ENCODE measurements around the gene PPP1R8.

DNA sequence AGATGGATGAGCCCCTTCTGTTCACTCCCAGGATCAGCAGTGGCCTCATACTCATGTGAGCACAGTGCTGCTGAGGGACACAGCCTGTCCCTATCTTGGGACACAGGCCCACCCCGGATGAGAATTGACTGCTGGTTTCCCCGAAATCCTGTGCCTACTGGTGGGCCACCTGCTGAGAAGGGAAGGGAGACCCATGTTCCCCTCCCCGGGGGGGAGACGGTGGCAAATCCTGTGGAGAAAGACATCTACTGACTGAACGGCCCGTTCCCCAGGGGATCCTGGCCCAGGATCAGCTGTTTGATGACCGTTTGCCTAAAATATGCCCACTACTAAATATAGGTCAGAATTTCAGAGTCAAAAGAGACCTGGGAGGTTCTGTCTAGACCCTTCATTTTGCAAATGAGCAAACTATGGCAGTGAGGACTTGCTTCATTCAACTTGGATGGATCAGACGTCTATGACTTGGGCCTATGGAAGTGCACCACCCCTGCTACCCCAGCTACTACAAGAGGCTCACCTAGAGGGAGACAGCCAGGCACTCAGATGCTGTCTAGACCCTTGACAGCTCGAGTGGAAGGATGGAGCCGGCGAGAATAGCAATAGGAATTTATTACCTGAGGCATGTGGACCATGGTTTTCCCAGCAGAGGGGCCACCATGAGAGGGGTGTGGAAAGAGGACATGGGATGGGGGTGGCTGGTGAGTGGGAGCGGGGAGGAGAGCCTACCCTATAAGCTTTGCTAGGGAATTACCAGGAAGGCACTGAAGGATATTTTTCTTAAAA lies 26.2 kb downstream of the PPP1R8 start:
- TF ChIP-seq, protein P1, sequence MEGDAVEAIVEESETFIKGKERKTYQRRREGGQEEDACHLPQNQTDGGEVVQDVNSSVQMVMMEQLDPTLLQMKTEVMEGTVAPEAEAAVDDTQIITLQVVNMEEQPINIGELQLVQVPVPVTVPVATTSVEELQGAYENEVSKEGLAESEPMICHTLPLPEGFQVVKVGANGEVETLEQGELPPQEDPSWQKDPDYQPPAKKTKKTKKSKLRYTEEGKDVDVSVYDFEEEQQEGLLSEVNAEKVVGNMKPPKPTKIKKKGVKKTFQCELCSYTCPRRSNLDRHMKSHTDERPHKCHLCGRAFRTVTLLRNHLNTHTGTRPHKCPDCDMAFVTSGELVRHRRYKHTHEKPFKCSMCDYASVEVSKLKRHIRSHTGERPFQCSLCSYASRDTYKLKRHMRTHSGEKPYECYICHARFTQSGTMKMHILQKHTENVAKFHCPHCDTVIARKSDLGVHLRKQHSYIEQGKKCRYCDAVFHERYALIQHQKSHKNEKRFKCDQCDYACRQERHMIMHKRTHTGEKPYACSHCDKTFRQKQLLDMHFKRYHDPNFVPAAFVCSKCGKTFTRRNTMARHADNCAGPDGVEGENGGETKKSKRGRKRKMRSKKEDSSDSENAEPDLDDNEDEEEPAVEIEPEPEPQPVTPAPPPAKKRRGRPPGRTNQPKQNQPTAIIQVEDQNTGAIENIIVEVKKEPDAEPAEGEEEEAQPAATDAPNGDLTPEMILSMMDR (IDR thresholded peaks at IDR 0.05; ENCODE audit: low read depth, low read length, missing input control), result no peak
- TF ChIP-seq RAD21 (IDR thresholded peaks at IDR 0.05), result no peak
- TF ChIP-seq, protein P2, sequence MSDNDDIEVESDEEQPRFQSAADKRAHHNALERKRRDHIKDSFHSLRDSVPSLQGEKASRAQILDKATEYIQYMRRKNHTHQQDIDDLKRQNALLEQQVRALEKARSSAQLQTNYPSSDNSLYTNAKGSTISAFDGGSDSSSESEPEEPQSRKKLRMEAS (IDR thresholded peaks at IDR 0.05), result no peak
- no peak for TF ChIP-seq YY1 (IDR thresholded peaks at IDR 0.05)
- TF ChIP-seq, protein P3, sequence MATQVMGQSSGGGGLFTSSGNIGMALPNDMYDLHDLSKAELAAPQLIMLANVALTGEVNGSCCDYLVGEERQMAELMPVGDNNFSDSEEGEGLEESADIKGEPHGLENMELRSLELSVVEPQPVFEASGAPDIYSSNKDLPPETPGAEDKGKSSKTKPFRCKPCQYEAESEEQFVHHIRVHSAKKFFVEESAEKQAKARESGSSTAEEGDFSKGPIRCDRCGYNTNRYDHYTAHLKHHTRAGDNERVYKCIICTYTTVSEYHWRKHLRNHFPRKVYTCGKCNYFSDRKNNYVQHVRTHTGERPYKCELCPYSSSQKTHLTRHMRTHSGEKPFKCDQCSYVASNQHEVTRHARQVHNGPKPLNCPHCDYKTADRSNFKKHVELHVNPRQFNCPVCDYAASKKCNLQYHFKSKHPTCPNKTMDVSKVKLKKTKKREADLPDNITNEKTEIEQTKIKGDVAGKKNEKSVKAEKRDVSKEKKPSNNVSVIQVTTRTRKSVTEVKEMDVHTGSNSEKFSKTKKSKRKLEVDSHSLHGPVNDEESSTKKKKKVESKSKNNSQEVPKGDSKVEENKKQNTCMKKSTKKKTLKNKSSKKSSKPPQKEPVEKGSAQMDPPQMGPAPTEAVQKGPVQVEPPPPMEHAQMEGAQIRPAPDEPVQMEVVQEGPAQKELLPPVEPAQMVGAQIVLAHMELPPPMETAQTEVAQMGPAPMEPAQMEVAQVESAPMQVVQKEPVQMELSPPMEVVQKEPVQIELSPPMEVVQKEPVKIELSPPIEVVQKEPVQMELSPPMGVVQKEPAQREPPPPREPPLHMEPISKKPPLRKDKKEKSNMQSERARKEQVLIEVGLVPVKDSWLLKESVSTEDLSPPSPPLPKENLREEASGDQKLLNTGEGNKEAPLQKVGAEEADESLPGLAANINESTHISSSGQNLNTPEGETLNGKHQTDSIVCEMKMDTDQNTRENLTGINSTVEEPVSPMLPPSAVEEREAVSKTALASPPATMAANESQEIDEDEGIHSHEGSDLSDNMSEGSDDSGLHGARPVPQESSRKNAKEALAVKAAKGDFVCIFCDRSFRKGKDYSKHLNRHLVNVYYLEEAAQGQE (IDR thresholded peaks at IDR 0.05), result no peak
- TF ChIP-seq, protein P4, sequence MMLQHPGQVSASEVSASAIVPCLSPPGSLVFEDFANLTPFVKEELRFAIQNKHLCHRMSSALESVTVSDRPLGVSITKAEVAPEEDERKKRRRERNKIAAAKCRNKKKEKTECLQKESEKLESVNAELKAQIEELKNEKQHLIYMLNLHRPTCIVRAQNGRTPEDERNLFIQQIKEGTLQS (IDR thresholded peaks at IDR 0.05), result no peak
- TF ChIP-seq, protein P5, sequence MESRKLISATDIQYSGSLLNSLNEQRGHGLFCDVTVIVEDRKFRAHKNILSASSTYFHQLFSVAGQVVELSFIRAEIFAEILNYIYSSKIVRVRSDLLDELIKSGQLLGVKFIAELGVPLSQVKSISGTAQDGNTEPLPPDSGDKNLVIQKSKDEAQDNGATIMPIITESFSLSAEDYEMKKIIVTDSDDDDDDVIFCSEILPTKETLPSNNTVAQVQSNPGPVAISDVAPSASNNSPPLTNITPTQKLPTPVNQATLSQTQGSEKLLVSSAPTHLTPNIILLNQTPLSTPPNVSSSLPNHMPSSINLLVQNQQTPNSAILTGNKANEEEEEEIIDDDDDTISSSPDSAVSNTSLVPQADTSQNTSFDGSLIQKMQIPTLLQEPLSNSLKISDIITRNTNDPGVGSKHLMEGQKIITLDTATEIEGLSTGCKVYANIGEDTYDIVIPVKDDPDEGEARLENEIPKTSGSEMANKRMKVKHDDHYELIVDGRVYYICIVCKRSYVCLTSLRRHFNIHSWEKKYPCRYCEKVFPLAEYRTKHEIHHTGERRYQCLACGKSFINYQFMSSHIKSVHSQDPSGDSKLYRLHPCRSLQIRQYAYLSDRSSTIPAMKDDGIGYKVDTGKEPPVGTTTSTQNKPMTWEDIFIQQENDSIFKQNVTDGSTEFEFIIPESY (IDR thresholded peaks at IDR 0.05), result no peak
- TF ChIP-seq TAF1 (conservative IDR thresholded peaks at IDR 0.05), result no peak
- no peak for TF ChIP-seq NR2F2 (IDR thresholded peaks at IDR 0.05)
- no peak for TF ChIP-seq FOXA2 (IDR thresholded peaks at IDR 0.05)
- TF ChIP-seq FOXA1 (IDR thresholded peaks at IDR 0.05), result no peak
- no peak for TF ChIP-seq EGR1 (IDR thresholded peaks at IDR 0.05; ENCODE audit: low read depth in 2 of 2)
- TF ChIP-seq JUND (IDR thresholded peaks at IDR 0.05), result no peak
- TF ChIP-seq SP1 (IDR thresholded peaks at IDR 0.05), result no peak
